Cardiac fibroblast (primary cell): ENCODE measurements around the gene ATP2C2.

Source experiments
- DNase-seq, 2 donors: peaks; one replicate each; pipeline versions ENCODE4 v3.0.0 to v3.0.0-alpha.2; 2010; ENCODE audit warnings: low read depth in 2 of 2
- H3K4me3 ChIP-seq, 2 donors: replicated peaks in 1 of 2; 1 replicate in 1 of 2; 2 replicates in 1 of 2; pipeline ENCODE4 v1.5.1; 2011; ENCODE audit warnings: low read depth in 2 of 2, low read length in 2 of 2, mild to moderate bottlenecking in 2 of 2, moderate library complexity in 1 of 2
- CTCF ChIP-seq: IDR thresholded peaks from one replicate; pipeline ENCODE4 v1.5.1; 2011; ENCODE audit warnings: low read depth, mild to moderate bottlenecking, low read length, inconsistent platforms

Gene ATP2C2

GRCh38 chr16:84379008-84379708 lies 10.8 kb downstream of the ATP2C2 start:
- no peak for TF ChIP-seq CTCF
- peak in 1 of 2 donors; percentile 15 for DNase-seq
- H3K4me3 ChIP-seq, result no peak overlapping the region

- DNase-seq, result no peak
- TF ChIP-seq CTCF, result no peak
These were observed 11.5 kb downstream of the ATP2C2 start for GRCh38 chr16:84379709-84380362.

GRCh38 chr16:84380405-84380804 lies 12.1 kb downstream of the ATP2C2 start:
- no peak for DNase-seq
- no peak for TF ChIP-seq CTCF
- no peak overlapping the region for H3K4me3 ChIP-seq

More at GRCh38 chr16:84379709-84380362, 11.5 kb downstream of the ATP2C2 start:
- H3K4me3 ChIP-seq, result no peak overlapping the region

- TF ChIP-seq CTCF, result no peak
- no peak overlapping the region for H3K4me3 ChIP-seq
- no peak for DNase-seq
These were observed 14.1 kb downstream of the ATP2C2 start for GRCh38 chr16:84382396-84382795.

- no peak for DNase-seq
- no peak for TF ChIP-seq CTCF
- no peak overlapping the region for H3K4me3 ChIP-seq
These were observed 14.8 kb downstream of the ATP2C2 start for GRCh38 chr16:84383106-84383505.

- DNase-seq, result no peak
- no peak for TF ChIP-seq CTCF
These were observed 17.7 kb downstream of the ATP2C2 start for GRCh38 chr16:84386047-84386446.

More at GRCh38 chr16:84386047-84386446, 17.7 kb downstream of the ATP2C2 start:
- no peak overlapping the region for H3K4me3 ChIP-seq
